Measurements from ENCODE around the gene MIEF1.
A peak's percentile ranks its signal among the peaks of the same experiment; 100 is the strongest.
"Not testable (repeated sequence)": the region's sequence is repeated elsewhere in the genome, so short reads cannot be mapped to it uniquely, and the experiment has no call there.

Gene MIEF1

DNA sequence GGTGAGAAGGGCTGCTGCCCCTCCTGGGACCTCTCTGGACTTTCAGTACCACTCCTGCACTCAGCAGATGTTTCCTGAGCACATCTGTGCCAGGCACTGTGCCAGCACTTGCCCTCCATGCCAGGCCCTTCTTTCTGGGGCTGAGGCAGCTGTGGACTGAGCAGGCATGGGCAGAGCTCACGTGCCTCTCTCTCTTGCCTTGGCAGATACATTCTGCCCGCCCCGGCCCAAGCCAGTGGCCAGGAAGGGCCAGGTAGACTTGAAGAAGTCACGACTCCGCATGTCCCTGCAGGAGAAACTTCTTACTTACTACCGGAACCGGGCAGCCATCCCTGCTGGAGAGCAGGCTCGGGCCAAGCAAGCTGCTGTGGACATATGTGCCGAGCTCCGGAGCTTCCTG lies 9.9 kb downstream of the MIEF1 start:
- DNase-seq (ENCODE audit: low read depth), result no peak

GRCh38 chr22:39513791-39514190 lies 11.7 kb downstream of the MIEF1 start:
- no peak for DNase-seq (ENCODE audit: low read depth)

DNA sequence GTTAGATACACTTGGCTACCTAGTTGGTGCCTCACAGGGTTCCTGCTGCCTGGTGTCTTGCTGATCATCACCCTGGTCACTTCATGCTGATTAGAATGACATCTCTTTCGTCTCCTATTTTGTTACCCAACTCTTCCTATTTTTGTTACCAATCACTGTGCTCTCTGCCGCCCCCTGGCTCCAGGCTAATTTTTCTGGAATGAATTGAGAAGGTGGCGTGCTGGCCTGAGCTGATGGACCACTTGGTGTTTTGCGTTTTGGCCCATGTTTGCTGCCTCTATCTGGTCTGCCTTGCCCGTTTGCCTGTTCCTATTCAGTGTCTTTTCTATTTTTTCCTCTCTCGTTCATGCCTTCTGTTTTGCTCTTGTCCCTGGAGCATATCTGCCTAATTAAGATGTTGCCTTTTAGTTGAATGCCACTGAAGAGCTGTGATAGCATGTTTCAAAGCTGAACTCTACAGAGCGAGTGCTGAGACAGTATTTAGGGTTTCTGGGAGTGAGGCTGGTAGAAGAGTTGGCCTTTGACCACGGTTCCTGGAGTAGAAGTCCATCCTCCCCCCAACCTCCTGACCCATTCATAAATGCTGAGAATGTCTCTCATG lies 12.4 kb downstream of the MIEF1 start:
- no peak for DNase-seq (ENCODE audit: low read depth)

GRCh38 chr22:39515266-39516050 lies 13.4 kb downstream of the MIEF1 start:
- no peak for DNase-seq (ENCODE audit: low read depth)

DNA sequence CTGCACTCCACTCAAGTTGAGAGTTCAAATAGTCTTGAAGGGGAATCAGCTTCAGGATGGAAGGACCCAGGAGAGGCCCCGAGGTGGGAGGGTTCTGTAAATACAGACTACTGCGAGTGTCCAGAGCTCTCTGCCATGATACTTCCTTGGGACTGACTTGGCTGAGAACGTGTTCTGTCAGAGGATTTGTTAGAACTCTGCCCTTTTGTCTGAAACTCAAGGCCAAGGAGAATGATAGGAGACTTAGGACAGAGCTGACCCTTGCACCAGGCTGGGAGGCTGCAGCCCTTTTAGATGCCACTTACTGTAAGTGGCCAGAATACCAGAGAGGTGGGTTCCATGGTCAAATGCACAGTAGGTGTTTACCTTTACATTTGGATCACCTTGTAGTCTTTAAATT lies 15.4 kb downstream of the MIEF1 start:
- DNase-seq (ENCODE audit: low read depth), result no peak

DNA sequence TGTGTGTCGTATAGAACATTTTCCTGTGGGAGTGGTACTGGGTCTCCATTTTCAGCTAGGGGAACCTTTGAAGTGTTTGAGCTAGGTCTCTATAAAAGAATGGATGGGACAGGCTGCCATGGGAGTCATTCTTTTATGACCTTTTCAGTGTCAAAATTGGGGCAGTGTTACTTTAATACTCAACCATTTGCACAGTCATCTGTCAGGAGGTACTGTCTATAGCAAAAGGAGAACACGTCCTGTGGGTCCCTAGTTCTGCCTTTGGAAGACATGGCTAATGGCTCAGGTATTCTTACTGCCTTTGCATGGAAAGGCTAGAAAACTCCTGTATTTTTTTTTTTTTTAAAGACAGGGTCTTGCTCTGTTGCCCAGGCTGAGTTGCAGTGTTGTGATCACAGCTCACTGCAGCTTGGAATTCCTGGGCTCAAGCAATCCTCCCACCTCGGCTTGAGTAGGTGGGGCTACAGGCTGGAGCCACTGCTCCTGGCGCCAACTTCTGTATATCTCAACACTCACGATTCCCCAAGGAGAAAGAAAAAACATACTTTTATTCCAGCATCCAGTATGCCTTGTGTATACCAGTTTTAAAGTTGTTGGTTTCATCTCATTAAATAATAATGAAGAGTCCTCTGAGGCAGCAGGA lies 16.2 kb downstream of the MIEF1 start:
- DNase-seq (ENCODE audit: low read depth), result no peak

DNA sequence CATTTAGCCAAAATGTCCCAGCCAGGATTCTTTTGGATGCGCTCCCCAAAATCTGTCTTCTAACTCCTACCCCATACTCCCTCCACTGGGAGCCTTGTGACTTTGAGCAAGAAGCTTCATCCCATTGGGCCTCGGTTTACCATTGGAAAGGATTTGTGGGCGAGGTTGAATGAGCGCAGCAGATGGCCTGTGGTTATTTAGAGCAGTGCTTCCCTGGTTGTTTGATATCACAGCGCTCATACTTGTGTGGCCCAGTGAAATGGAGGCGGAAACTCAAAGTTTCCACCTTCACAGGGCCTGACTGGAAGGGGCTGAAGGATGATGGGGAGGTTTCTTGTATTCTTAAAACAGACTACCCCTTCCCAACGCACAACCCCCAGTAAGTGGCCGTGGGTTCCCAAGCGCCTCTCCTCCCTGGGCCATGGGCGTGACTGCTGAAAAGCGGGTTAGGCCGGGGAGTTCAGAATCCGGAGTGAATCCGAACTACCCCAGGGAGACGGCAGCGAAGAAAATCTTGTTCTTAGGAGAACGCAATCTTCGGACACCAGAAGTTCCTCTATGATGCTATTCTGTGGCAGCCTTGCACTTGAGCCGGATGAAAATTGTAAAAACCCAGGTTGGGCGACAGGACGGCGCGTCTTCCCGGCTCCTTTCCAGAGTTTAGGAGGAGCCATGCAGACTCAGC lies 17.0 kb downstream of the MIEF1 start:
- DNase-seq (ENCODE audit: low read depth), result no peak

- DNase-seq (ENCODE audit: low read depth), result no peak
These were observed 17.7 kb downstream of the MIEF1 start for GRCh38 chr22:39519681-39520225.

DNA sequence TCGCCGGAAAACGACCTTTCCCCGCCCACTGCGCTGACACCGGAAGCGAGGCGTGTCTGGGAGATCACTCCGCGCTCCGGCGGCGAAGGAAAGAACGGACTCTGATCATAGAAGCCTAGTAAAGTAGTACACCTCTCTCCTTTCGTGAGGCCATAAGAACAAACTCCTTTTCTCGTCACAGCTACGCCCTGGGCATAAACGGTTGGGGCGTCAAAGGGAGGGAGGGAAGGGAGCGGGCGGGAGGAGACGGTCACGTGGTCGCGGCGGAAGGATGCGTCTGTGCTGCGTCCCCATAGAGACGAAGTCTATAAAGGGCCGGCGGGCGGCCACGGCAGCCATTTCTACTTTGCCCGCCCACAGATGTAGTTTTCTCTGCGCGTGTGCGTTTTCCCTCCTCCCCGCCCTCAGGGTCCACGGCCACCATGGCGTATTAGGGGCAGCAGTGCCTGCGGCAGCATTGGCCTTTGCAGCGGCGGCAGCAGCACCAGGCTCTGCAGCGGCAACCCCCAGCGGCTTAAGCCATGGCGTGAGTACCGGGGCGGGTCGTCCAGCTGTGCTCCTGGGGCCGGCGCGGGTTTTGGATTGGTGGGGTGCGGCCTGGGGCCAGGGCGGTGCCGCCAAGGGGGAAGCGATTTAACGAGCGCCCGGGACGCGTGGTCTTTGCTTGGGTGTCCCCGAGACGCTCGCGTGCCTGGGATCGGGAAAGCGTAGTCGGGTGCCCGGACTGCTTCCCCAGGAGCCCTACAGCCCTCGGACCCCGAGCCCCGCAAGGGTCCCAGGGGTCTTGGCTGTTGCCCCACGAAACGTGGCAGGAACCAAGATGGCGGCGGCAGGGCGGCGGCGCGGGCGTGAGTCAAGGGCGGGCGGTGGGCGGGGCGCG lies 18.4 kb downstream of the MIEF1 start, which contains the start of gene ATF4:
Gene ATF4, plus strand, starts transcription at position 337 of the 880 bp plus-strand sequence. CDS start 884 bp downstream, outside the sequence.
- DNase-seq (ENCODE audit: low read depth), result peak; percentile 98

GRCh38 chr22:39521106-39521885 lies 19.2 kb downstream of the MIEF1 start:
- not testable (repeated sequence) for DNase-seq (ENCODE audit: low read depth)

DNA sequence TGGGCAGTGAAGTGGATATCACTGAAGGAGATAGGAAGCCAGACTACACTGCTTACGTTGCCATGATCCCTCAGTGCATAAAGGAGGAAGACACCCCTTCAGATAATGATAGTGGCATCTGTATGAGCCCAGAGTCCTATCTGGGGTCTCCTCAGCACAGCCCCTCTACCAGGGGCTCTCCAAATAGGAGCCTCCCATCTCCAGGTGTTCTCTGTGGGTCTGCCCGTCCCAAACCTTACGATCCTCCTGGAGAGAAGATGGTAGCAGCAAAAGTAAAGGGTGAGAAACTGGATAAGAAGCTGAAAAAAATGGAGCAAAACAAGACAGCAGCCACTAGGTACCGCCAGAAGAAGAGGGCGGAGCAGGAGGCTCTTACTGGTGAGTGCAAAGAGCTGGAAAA lies 20.0 kb downstream of the MIEF1 start:
- not testable (repeated sequence) for DNase-seq (ENCODE audit: low read depth)

DNA sequence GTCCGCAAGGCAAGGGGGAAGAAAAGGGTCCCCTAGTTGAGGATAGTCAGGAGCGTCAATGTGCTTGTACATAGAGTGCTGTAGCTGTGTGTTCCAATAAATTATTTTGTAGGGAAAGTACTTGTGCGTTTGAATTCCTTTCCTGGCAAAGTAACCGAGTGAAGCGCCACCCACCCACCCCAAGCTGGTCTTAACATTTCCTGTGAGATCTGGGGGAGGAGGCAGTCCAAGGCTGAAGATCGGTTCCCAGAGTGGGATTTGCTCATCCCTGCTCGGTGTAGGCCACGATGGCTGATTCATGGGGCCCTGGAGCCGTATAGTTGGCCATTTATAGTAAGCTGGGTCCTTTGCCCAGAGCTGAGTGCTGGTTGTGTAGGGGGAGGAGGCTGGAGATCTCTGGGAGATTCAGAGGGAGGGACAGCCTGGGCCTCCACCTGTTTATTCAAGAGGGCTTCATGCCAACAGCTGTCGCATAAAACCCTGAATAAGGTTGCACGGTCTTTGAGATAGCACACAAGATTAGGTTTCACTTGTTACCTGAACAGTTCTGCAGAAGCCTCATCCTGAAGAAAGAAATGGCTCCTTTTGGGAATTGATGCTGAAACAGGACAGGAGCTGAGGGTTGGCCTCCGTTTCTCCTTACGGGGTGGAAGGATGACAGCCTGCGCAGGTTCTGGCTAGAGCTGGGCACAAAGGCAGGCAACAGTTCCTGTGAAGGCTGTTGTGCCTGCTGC lies 20.6 kb downstream of the MIEF1 start:
- no peak for DNase-seq (ENCODE audit: low read depth)

DNA sequence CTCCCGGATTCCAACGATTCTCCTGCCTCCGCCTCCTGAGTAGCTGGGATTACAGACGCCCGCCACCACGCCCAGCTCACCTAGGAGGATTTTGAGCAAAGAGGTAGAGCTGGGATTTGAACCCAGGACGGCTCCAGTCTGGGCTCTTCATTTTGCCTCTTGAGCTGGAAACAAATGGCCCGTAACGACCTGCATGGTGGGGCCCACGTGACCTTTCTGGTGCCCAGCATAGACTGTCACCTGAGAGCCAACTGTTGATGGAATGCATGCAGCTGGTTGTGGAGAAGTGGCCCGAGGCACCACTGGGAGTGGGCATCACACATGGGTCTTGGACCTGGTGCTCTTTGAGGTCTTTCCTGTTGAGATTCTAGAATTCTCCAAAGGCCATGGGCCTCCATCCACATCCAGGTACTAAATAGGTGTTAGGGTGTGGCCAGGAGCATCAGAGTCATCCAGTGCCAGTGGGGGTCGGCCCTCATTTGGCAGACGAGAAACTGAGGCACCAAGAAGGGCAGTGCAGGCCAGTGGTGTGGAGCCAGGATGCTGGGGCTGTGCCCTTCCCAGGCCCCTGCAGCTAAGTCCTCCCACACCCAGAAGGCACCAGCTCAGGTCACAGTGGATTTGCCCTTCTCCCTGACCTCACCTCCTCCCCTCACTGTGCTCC lies 22.1 kb downstream of the MIEF1 start:
- DNase-seq (ENCODE audit: low read depth), result no peak

GRCh38 chr22:39524753-39525657 lies 22.9 kb downstream of the MIEF1 start:
- no peak for DNase-seq (ENCODE audit: low read depth)

- no peak for DNase-seq (ENCODE audit: low read depth)
These were observed 23.5 kb downstream of the MIEF1 start for GRCh38 chr22:39525658-39525975.

DNA sequence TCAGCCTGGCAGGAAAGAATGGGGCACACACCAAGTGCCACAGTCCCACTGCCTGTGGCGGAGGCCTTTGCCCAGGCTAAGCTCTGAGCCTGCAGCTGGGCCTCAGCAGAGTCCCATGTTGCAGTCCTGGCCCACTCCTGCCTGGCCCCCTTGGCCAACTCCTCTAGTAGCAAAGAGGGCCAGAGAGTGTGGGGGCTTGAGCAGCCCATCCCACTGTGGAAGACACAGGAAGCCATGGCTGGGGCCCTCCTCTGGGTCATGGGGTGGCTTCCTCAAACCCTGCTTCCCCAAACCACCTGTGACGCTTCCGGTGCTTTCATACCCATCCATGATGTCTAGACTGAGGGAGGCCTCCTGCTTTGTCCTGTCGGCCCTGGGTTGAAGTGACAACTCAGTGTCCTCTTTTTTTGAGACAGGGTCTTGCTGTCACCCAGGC lies 24.7 kb downstream of the MIEF1 start:
- DNase-seq (ENCODE audit: low read depth), result no peak

GRCh38 chr22:39527481-39527961 lies 25.4 kb downstream of the MIEF1 start:
- DNase-seq (ENCODE audit: low read depth), result no peak

- DNase-seq (ENCODE audit: low read depth), result no peak
These were observed 26.1 kb downstream of the MIEF1 start for GRCh38 chr22:39528080-39528661.

All from HS-27A (cell line).